Neutrophil (primary cell): Measurements from ENCODE around the gene IGSF9B.

ENCODE experiments used
- H3K27ac ChIP-seq: fragments of 200-600 bp; sonication (generic); 2 replicates; pipeline ENCODE4 v1.5.1; 2016; ENCODE audit warnings: mild to moderate bottlenecking, moderate library complexity
- H3K27me3 ChIP-seq: fragments of 200-600 bp; sonication (generic); 2 replicates; pipeline ENCODE4 v1.6.0; 2016; ENCODE audit warnings: mild to moderate bottlenecking
- H3K36me3 ChIP-seq: fragments of 200-600 bp; sonication (generic); 2 replicates; pipeline ENCODE4 v1.5.1; 2017
- H3K4me1 ChIP-seq, 2 experiments: fragments of 200-600 bp in 1 of 2; sonication (generic) in 1 of 2; 1 replicate in 1 of 2; 2 replicates in 1 of 2; pipeline versions ENCODE4 v1.5.1 to v1.6.1; 2013 to 2016; ENCODE audit warnings: low read depth in 1 of 2, low read length in 1 of 2, mild to moderate bottlenecking in 1 of 2, moderate library complexity in 1 of 2; ENCODE audit not compliant: control insufficient read depth in 1 of 2, insufficient read depth in 1 of 2
- H3K4me3 ChIP-seq, 2 experiments: fragments of 200-600 bp in 1 of 2; sonication (generic) in 1 of 2; 1 replicate in 1 of 2; 2 replicates in 1 of 2; pipeline ENCODE4 v1.5.1; 2013 to 2016; ENCODE audit warnings: low read depth in 1 of 2, low read length in 1 of 2, mild to moderate bottlenecking in 1 of 2, moderate library complexity in 1 of 2
- H3K9me3 ChIP-seq: fragments of 200-600 bp; sonication (generic); 2 replicates; pipeline ENCODE4 v1.5.1; 2016
- TF ChIP-seq, protein P1 (sequence below): fragments of 200-600 bp; sonication (generic); IDR thresholded peaks from 2 replicates; pipeline ENCODE4 v1.5.1; 2016; ENCODE audit warnings: antibody characterized with exemption

The IGSF9B gene

GRCh38 chr11:133867456-133867855 lies 89.3 kb downstream of the IGSF9B start:
- TF ChIP-seq, protein P1, sequence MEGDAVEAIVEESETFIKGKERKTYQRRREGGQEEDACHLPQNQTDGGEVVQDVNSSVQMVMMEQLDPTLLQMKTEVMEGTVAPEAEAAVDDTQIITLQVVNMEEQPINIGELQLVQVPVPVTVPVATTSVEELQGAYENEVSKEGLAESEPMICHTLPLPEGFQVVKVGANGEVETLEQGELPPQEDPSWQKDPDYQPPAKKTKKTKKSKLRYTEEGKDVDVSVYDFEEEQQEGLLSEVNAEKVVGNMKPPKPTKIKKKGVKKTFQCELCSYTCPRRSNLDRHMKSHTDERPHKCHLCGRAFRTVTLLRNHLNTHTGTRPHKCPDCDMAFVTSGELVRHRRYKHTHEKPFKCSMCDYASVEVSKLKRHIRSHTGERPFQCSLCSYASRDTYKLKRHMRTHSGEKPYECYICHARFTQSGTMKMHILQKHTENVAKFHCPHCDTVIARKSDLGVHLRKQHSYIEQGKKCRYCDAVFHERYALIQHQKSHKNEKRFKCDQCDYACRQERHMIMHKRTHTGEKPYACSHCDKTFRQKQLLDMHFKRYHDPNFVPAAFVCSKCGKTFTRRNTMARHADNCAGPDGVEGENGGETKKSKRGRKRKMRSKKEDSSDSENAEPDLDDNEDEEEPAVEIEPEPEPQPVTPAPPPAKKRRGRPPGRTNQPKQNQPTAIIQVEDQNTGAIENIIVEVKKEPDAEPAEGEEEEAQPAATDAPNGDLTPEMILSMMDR = no peak
- H3K4me3 ChIP-seq = no peak overlapping the region
- H3K27ac ChIP-seq = no peak overlapping the region
- no peaks in the 10 kb centered on the region for H3K36me3 ChIP-seq
- H3K4me1 ChIP-seq = no peaks in the 10 kb centered on the region
- no peaks in the 10 kb centered on the region for H3K27me3 ChIP-seq
- H3K9me3 ChIP-seq = no peaks in the 10 kb centered on the region

DNA sequence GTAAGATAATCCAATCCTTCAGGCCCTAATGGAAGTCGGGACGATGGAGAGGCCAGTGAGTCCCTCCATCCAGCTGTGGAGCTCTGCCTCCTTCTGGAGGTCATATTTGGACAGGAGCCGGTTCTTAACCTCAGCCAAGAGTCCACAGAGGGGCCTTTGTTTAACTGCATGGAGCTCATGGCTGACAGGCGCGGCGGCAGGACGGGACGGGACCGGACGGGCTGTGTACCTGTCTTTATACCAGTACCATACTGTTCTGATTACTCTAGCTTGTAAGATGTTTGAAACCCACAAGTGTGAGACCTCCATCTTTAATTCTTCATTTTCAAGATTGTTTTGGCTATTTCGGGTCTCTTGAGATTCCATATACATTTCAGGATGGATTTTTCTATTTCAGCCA lies 91.3 kb downstream of the IGSF9B start:
- Histone ChIP-seq H3K27me3 (no peaks in the 10 kb centered on the region), H3K4me1 (no peaks in the 10 kb centered on the region), H3K9me3 (no peaks in the 10 kb centered on the region), H3K36me3 (no peaks in the 10 kb centered on the region), H3K27ac (no peak overlapping the region), H3K4me3 (no peak overlapping the region)
- TF ChIP-seq, protein P1 = no peak

- no peaks in the 10 kb centered on the region for H3K4me1 ChIP-seq
- H3K4me3 ChIP-seq = no peak overlapping the region
- no peaks in the 10 kb centered on the region for H3K9me3 ChIP-seq
- no peak overlapping the region for H3K27ac ChIP-seq
- H3K36me3 ChIP-seq = no peaks in the 10 kb centered on the region
- TF ChIP-seq, protein P1 = no peak
- no peaks in the 10 kb centered on the region for H3K27me3 ChIP-seq
Observed at GRCh38 chr11:133864756-133865155, 92.0 kb downstream of the IGSF9B start.

- Histone ChIP-seq H3K36me3 (no peaks in the 10 kb centered on the region), H3K27me3 (no peaks in the 10 kb centered on the region), H3K9me3 (no peaks in the 10 kb centered on the region), H3K4me3 (no peak overlapping the region), H3K4me1 (no peaks in the 10 kb centered on the region), H3K27ac (no peak overlapping the region)
- TF ChIP-seq, protein P1 = no peak
Observed at GRCh38 chr11:133860151-133860550, 96.6 kb downstream of the IGSF9B start.
